Keratinocyte (primary cell): ENCODE results near the gene KTI12. TPM values are rescaled to one million over a fixed set of nuclear protein-coding genes. Genes with fewer than 3 reads are reported as not detected.

Experiments used
- DNase-seq: peaks from one replicate; pipeline ENCODE4 v3.0.0-alpha.2; 2011; ENCODE audit warnings: low read depth, missing footprints, low spot score
- FAIRE-seq: peaks from 2 replicates; lab custom pipeline; 2011; peaks lifted over from hg19 to GRCh38; lab: Jason Lieb, UNC
- H2AFZ ChIP-seq: 2 replicates; pipeline ENCODE4 v1.6.0; 2012; ENCODE audit warnings: low read length, control low read depth, inconsistent platforms; ENCODE audit not compliant: control insufficient read depth
- H3K27ac ChIP-seq: 2 replicates; pipeline ENCODE4 v1.5.1; 2011; ENCODE audit warnings: low read length; ENCODE audit not compliant: control insufficient read depth, insufficient read depth
- H3K27me3 ChIP-seq: 3 replicates; pipeline ENCODE4 v1.6.0; 2011; ENCODE audit warnings: low read length; ENCODE audit not compliant: control insufficient read depth, insufficient read depth; ENCODE audit errors: extremely low read depth
- H3K36me3 ChIP-seq, 2 experiments: 2 replicates in 1 of 2; 3 replicates in 1 of 2; pipeline ENCODE4 v1.5.1; 2011; ENCODE audit warnings: low read length in 2 of 2, mild to moderate bottlenecking in 1 of 2; ENCODE audit not compliant: control insufficient read depth in 2 of 2, insufficient read depth in 2 of 2; ENCODE audit errors: extremely low read depth in 1 of 2
- H3K4me1 ChIP-seq: 3 replicates; pipeline ENCODE4 v1.5.1; 2011; ENCODE audit warnings: low read length; ENCODE audit not compliant: control insufficient read depth, insufficient read depth; ENCODE audit errors: extremely low read depth
- H3K4me2 ChIP-seq: 3 replicates; pipeline ENCODE4 v1.6.0; 2011; ENCODE audit warnings: low read depth, low read length; ENCODE audit not compliant: control insufficient read depth, insufficient read depth; ENCODE audit errors: extremely low read depth
- H3K4me3 ChIP-seq, 3 experiments: fragments of 200-600 bp in 1 of 3; sonication (generic) in 1 of 3; 2 replicates in 2 of 3; 3 replicates in 1 of 3; pipeline ENCODE4 v1.5.1; 2011 to 2016; ENCODE audit warnings: low read length in 3 of 3, mild to moderate bottlenecking in 3 of 3, control low read depth in 2 of 3, inconsistent platforms in 1 of 3, low read depth in 1 of 3, mixed read lengths in 1 of 3, mixed run types in 1 of 3, moderate library complexity in 1 of 3; ENCODE audit not compliant: control insufficient read depth in 2 of 3, insufficient read depth in 2 of 3; ENCODE audit errors: extremely low read depth in 1 of 3
- H3K79me2 ChIP-seq: 2 replicates; pipeline ENCODE4 v1.6.0; 2012; ENCODE audit warnings: low read length; ENCODE audit not compliant: control insufficient read depth, insufficient read depth
- H3K9ac ChIP-seq: 3 replicates; pipeline ENCODE4 v1.6.0; 2011; ENCODE audit warnings: low read length; ENCODE audit not compliant: control insufficient read depth, insufficient read depth; ENCODE audit errors: extremely low read depth
- H3K9me1 ChIP-seq: 3 replicates; pipeline ENCODE4 v1.6.0; 2011; ENCODE audit warnings: low read length; ENCODE audit not compliant: control insufficient read depth, insufficient read depth; ENCODE audit errors: extremely low read depth
- H3K9me3 ChIP-seq: 2 replicates; pipeline ENCODE4 v1.5.1; 2012; ENCODE audit warnings: low read depth, low read length; ENCODE audit not compliant: control insufficient read depth
- H4K20me1 ChIP-seq: 3 replicates; pipeline ENCODE4 v1.6.0; 2011; ENCODE audit warnings: low read length; ENCODE audit not compliant: control insufficient read depth, insufficient read depth; ENCODE audit errors: extremely low read depth
- CTCF ChIP-seq, 3 experiments: IDR thresholded peaks in 1 of 3; conservative IDR thresholded peaks in 1 of 3; optimal IDR thresholded peaks in 1 of 3; 2 replicates in 2 of 3; 3 replicates in 1 of 3; pipeline versions ENCODE3 to v1.5.1; 2011; ENCODE audit warnings: low read length in 3 of 3, mild to moderate bottlenecking in 3 of 3, moderate library complexity in 2 of 3, control low read depth in 1 of 3, inconsistent platforms in 1 of 3; ENCODE audit not compliant: insufficient read depth in 2 of 3; ENCODE audit errors: extremely low read depth in 1 of 3
- EZH2 ChIP-seq: IDR thresholded peaks from one replicate; pipeline ENCODE4 v1.6.1; 2012; ENCODE audit warnings: inconsistent platforms, mild to moderate bottlenecking, low read length, moderate library complexity
- dilution Hi-C: fragments of 300-500 bp; cut with MboI; formaldehyde crosslinking; loops from one replicate; pipeline ENCODE4 v1.7.0; 2020; ENCODE audit warnings: low sequenced_read_pairs; ENCODE audit not compliant: extremely low pct_ligation_motif_present
- polyA plus RNA-seq, 5 experiments: library from polyadenylated mRNA; depleted of rRNA in 3 of 5; stranded (reverse) in 3 of 5; stranded (forward) in 1 of 5; unstranded in 1 of 5; fragments of >200 nt; gene quantifications; 1 replicate in 1 of 5; 2 replicates in 3 of 5; 3 replicates in 1 of 5; pipeline versions ENCODE4 v1.2.1 to v1.2.3, GENCODE V29; 2011 to 2012; ENCODE audit warnings: missing spikeins in 2 of 5, low read depth in 1 of 5, low replicate concordance in 1 of 5

Gene KTI12
- polyA plus RNA-seq, 1 donor (not counting 4 experiments of a cell fraction or from before 2014, with no cell fraction given), result 8.1 TPM

- H3K79me2 ChIP-seq, result peaks cover 42% of the 10 kb centered on the region
Measured at GRCh38 chr1:52063192-52063591, 29.6 kb upstream of the KTI12 start.

GRCh38 chr1:52060822-52061221, 27.2 kb upstream of the KTI12 start:
- FAIRE-seq, result no peak

More at GRCh38 chr1:52063192-52063591, 29.6 kb upstream of the KTI12 start:
- dilution Hi-C loops, result no loop called here
- Histone ChIP-seq H3K4me3 (no peak overlapping the region), H4K20me1 (no peaks in the 10 kb centered on the region), H3K4me1 (peaks cover 11% of the 10 kb centered on the region), H2AFZ (no peak overlapping the region), H3K27me3 (no peaks in the 10 kb centered on the region), H3K4me2 (no peak overlapping the region), H3K9me3 (no peaks in the 10 kb centered on the region), H3K9ac (no peak overlapping the region), H3K36me3 (peaks cover 5 to 42% of the 10 kb centered on the region in 2 experiments), H3K27ac (no peak overlapping the region), H3K9me1 (no peaks in the 10 kb centered on the region)
- DNase-seq (no peak), FAIRE-seq (no peak)
- no peak for TF ChIP-seq CTCF (optimal IDR thresholded peaks at IDR 0.05 in 1 of 3, IDR thresholded peaks at IDR 0.05 in 1 of 3, conservative IDR thresholded peaks at IDR 0.05 in 1 of 3; ENCODE audit: extremely low read depth in 1 of 3, insufficient read depth in 2 of 3, low read length in 3 of 3)
- TF ChIP-seq EZH2, result no peak

More at GRCh38 chr1:52060822-52061221, 27.2 kb upstream of the KTI12 start:
- no peak for DNase-seq
- dilution Hi-C loops, result no loop called here
- no peak overlapping the region for H3K4me2 ChIP-seq
- H3K9me1 ChIP-seq, result no peaks in the 10 kb centered on the region
- no peak overlapping the region for H2AFZ ChIP-seq
- TF ChIP-seq EZH2 (no peak), CTCF (optimal IDR thresholded peaks at IDR 0.05 in 1 of 3, IDR thresholded peaks at IDR 0.05 in 1 of 3, conservative IDR thresholded peaks at IDR 0.05 in 1 of 3; ENCODE audit: extremely low read depth in 1 of 3, insufficient read depth in 2 of 3, low read length in 3 of 3) (no peak)
- no peaks in the 10 kb centered on the region for H3K27me3 ChIP-seq
- H3K79me2 ChIP-seq, result peaks cover 57% of the 10 kb centered on the region
- H3K9ac ChIP-seq, result no peak overlapping the region
- no peaks in the 10 kb centered on the region for H3K9me3 ChIP-seq
- peaks cover 5 to 30% of the 10 kb centered on the region in 2 experiments for H3K36me3 ChIP-seq
- no peak overlapping the region for H3K4me3 ChIP-seq
- peaks cover 20% of the 10 kb centered on the region for H3K4me1 ChIP-seq
- H3K27ac ChIP-seq, result no peak overlapping the region
- H4K20me1 ChIP-seq, result no peaks in the 10 kb centered on the region
